AG09319 (cell line): ENCODE results near the gene TMEM181.

Experiments used
- DNase-seq: peaks from one replicate; pipeline ENCODE4 v3.0.0-alpha.2; 2010; ENCODE audit warnings: low read depth; ENCODE audit errors: extremely low read depth
- CTCF ChIP-seq: IDR thresholded peaks from 2 replicates; pipeline ENCODE4 v1.5.1; 2011; ENCODE audit warnings: low read depth, mild to moderate bottlenecking, inconsistent platforms, low read length, moderate library complexity

The TMEM181 gene

GRCh38 chr6:158620963-158621693 is 61.2 kb downstream of the TMEM181 start:
- TF ChIP-seq CTCF, result no peak
- no peak for DNase-seq

GRCh38 chr6:158621694-158622544 is 62.0 kb downstream of the TMEM181 start:
- no peak for TF ChIP-seq CTCF
- no peak for DNase-seq

GRCh38 chr6:158622545-158623190 is 62.8 kb downstream of the TMEM181 start:
- no peak for TF ChIP-seq CTCF
- no peak for DNase-seq

- no peak for DNase-seq
- no peak for TF ChIP-seq CTCF
Observed at GRCh38 chr6:158624684-158625682, 65.1 kb downstream of the TMEM181 start.

GRCh38 chr6:158625881-158626305 is 66.0 kb downstream of the TMEM181 start:
- no peak for DNase-seq
- TF ChIP-seq CTCF, result no peak

GRCh38 chr6:158626360-158627167 is 66.7 kb downstream of the TMEM181 start:
- no peak for TF ChIP-seq CTCF
- no peak for DNase-seq
